Ishikawa (cell line): Measurements from ENCODE around the gene FLT1.

Source experiments
- CEBPB ChIP-seq: IDR thresholded peaks from 2 replicates; pipeline ENCODE4 v1.6.1; 2012
- CREB1 ChIP-seq: IDR thresholded peaks from 2 replicates; pipeline ENCODE4 v1.6.1; 2012; ENCODE audit warnings: low read depth
- EP300 ChIP-seq: IDR thresholded peaks from 2 replicates; pipeline ENCODE4 v1.6.1; 2012; ENCODE audit warnings: borderline replicate concordance
- FOXM1 ChIP-seq: IDR thresholded peaks from 2 replicates; pipeline ENCODE4 v1.6.1; 2012; ENCODE audit warnings: low read depth, borderline replicate concordance
- NFIC ChIP-seq: IDR thresholded peaks from 2 replicates; pipeline ENCODE4 v1.6.1; 2012
- TAF1 ChIP-seq: IDR thresholded peaks from 2 replicates; pipeline ENCODE4 v1.6.1; 2012; ENCODE audit warnings: low read depth, mild to moderate bottlenecking
- YY1 ChIP-seq: IDR thresholded peaks from 2 replicates; pipeline ENCODE4 v1.6.1; 2012; ENCODE audit warnings: low read depth
- TF ChIP-seq, protein P1 (sequence below): IDR thresholded peaks from 2 replicates; pipeline ENCODE4 v1.6.1; 2012; ENCODE audit warnings: low read depth, mild to moderate bottlenecking

DNA sequence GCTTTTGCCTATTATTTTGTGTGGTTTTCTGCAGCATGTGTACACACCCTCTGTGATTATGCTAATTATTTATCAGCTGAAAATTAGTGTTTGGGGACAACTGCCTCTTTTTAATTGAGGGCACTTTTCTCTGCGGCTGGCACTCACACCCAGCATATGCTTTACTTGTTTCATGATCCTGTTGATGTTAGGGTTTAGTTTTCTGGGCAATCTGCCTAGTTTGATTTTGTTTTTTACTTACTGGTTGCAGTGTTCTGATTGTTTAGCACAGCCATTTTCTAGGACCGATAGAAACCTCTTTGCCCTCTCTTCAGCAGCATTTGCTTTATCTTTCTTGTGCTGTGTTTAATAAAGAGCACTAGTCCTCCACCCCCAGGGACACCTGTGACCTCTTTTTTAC is 195.0 kb downstream of the FLT1 start:
- TF ChIP-seq, protein P1, sequence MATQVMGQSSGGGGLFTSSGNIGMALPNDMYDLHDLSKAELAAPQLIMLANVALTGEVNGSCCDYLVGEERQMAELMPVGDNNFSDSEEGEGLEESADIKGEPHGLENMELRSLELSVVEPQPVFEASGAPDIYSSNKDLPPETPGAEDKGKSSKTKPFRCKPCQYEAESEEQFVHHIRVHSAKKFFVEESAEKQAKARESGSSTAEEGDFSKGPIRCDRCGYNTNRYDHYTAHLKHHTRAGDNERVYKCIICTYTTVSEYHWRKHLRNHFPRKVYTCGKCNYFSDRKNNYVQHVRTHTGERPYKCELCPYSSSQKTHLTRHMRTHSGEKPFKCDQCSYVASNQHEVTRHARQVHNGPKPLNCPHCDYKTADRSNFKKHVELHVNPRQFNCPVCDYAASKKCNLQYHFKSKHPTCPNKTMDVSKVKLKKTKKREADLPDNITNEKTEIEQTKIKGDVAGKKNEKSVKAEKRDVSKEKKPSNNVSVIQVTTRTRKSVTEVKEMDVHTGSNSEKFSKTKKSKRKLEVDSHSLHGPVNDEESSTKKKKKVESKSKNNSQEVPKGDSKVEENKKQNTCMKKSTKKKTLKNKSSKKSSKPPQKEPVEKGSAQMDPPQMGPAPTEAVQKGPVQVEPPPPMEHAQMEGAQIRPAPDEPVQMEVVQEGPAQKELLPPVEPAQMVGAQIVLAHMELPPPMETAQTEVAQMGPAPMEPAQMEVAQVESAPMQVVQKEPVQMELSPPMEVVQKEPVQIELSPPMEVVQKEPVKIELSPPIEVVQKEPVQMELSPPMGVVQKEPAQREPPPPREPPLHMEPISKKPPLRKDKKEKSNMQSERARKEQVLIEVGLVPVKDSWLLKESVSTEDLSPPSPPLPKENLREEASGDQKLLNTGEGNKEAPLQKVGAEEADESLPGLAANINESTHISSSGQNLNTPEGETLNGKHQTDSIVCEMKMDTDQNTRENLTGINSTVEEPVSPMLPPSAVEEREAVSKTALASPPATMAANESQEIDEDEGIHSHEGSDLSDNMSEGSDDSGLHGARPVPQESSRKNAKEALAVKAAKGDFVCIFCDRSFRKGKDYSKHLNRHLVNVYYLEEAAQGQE, result no peak
- TF ChIP-seq EP300 (no peak), CEBPB (no peak), YY1 (no peak), CREB1 (no peak), TAF1 (no peak), FOXM1 (no peak), NFIC (no peak)
